SJSA1 (cell line): ENCODE measurements around the gene THAP10. TPM values are rescaled to one million over a fixed set of nuclear protein-coding genes. Genes with fewer than 3 reads are reported as not detected.
"Not testable (repeated sequence)": the region's sequence is repeated elsewhere in the genome, so short reads cannot be mapped to it uniquely, and the experiment has no call there.

ENCODE experiments used
- DNase-seq, 2 experiments: peaks; one replicate each; pipeline ENCODE4 v3.0.0-alpha.2; 2015 to 2020; ENCODE audit warnings: low spot score in 2 of 2, low read depth in 1 of 2
- H3K27ac ChIP-seq: fragments of 250-450 bp; sonication (Bioruptor Pico); 2 replicates; pipeline ENCODE4 v1.5.1; 2020; ENCODE audit warnings: mild to moderate bottlenecking, moderate library complexity
- H3K27me3 ChIP-seq: fragments of 250-450 bp; sonication (Bioruptor Pico); replicated peaks from 2 replicates; pipeline ENCODE4 v1.5.1; 2020; ENCODE audit warnings: mild to moderate bottlenecking, moderate library complexity
- H3K36me3 ChIP-seq: fragments of 250-450 bp; sonication (Bioruptor Pico); 2 replicates; pipeline ENCODE4 v1.5.1; 2020; ENCODE audit warnings: mild to moderate bottlenecking
- H3K4me1 ChIP-seq: fragments of 250-450 bp; sonication (Bioruptor Pico); replicated peaks from 2 replicates; pipeline ENCODE4 v1.6.1; 2021; ENCODE audit warnings: mild to moderate bottlenecking
- H3K4me3 ChIP-seq: fragments of 250-450 bp; sonication (Bioruptor Pico); 2 replicates; pipeline ENCODE4 v1.5.1; 2020; ENCODE audit warnings: mild to moderate bottlenecking
- H3K9me3 ChIP-seq: fragments of 250-450 bp; sonication (Bioruptor Pico); replicated peaks from 2 replicates; pipeline ENCODE4 v1.5.1; 2020; ENCODE audit warnings: mild to moderate bottlenecking
- total RNA-seq: library from RNA; depleted of rRNA; stranded (reverse); fragments of >200 nt; shearing (Covaris generic); gene quantifications from 2 replicates; pipeline ENCODE4 v1.2.3, GENCODE V29; 2014; rRNA removed

Gene THAP10
- 3.9 and 10.7 TPM in 2 replicates for total RNA-seq

GRCh38 chr15:70892002-70892911 is at the start of gene THAP10, which contains the start of gene LRRC49:
Gene THAP10 (minus strand): TSS chr15:70892433. CDS start chr15:70892272, 161 bp downstream.
Gene LRRC49 (plus strand): TSS chr15:70892826. CDS start chr15:70892895, 69 bp downstream.
- H3K9me3 ChIP-seq = no peaks in the 10 kb centered on the region
- H3K4me1 ChIP-seq = peaks cover 16% of the 10 kb centered on the region
- no peaks in the 10 kb centered on the region for H3K27me3 ChIP-seq
- H3K4me3 ChIP-seq = peak within 1 kb of the TSS; percentile 79
- peak; percentile 95 to 97 for DNase-seq
- H3K27ac ChIP-seq = peak within 1 kb of the TSS; percentile 79
- 0 out of 2 replicates have a peak, but pooled peaks cover 10% of the 10 kb centered on the region for H3K36me3 ChIP-seq

GRCh38 chr15:70936326-70936725 is 44.1 kb upstream of the THAP10 start:
- no peak for DNase-seq
- H3K36me3 ChIP-seq = no peaks in the 10 kb centered on the region
- no peak overlapping the region for H3K4me3 ChIP-seq
- H3K27me3 ChIP-seq = no peaks in the 10 kb centered on the region
- H3K4me1 ChIP-seq = no peaks in the 10 kb centered on the region
- H3K27ac ChIP-seq = no peak overlapping the region
- no peaks in the 10 kb centered on the region for H3K9me3 ChIP-seq

- DNase-seq = no peak
- H3K27me3 ChIP-seq = no peaks in the 10 kb centered on the region
- H3K9me3 ChIP-seq = no peaks in the 10 kb centered on the region
- H3K4me1 ChIP-seq = no peaks in the 10 kb centered on the region
- no peak overlapping the region for H3K4me3 ChIP-seq
- H3K27ac ChIP-seq = no peak overlapping the region
- no peaks in the 10 kb centered on the region for H3K36me3 ChIP-seq
These were observed 43.4 kb upstream of the THAP10 start for GRCh38 chr15:70935631-70936030.

- Histone ChIP-seq H3K9me3 (no peaks in the 10 kb centered on the region), H3K27me3 (no peaks in the 10 kb centered on the region), H3K36me3 (no peaks in the 10 kb centered on the region), H3K27ac (no peak overlapping the region), H3K4me1 (no peaks in the 10 kb centered on the region), H3K4me3 (no peak overlapping the region)
- DNase-seq = no peak
These were observed 41.2 kb upstream of the THAP10 start for GRCh38 chr15:70933411-70933810.

GRCh38 chr15:70932397-70932796 is 40.2 kb upstream of the THAP10 start:
- Histone ChIP-seq H3K36me3 (no peaks in the 10 kb centered on the region), H3K4me1 (no peaks in the 10 kb centered on the region), H3K9me3 (no peaks in the 10 kb centered on the region), H3K27ac (no peak overlapping the region), H3K4me3 (no peak overlapping the region), H3K27me3 (no peaks in the 10 kb centered on the region)
- no peak for DNase-seq

- Histone ChIP-seq H3K4me3 (no peak overlapping the region), H3K9me3 (no peaks in the 10 kb centered on the region), H3K27ac (no peak overlapping the region), H3K27me3 (no peaks in the 10 kb centered on the region), H3K36me3 (no peaks in the 10 kb centered on the region), H3K4me1 (no peaks in the 10 kb centered on the region)
- DNase-seq = no peak
These were observed 39.6 kb upstream of the THAP10 start for GRCh38 chr15:70931821-70932220.

- H3K36me3 ChIP-seq, H3K4me1 ChIP-seq, H3K27ac ChIP-seq, H3K4me3 ChIP-seq, DNase-seq, H3K9me3 ChIP-seq, H3K27me3 ChIP-seq: not testable (repeated sequence)
These were observed 34.7 kb upstream of the THAP10 start for GRCh38 chr15:70926914-70927313.

- DNase-seq = no peak
- Histone ChIP-seq H3K27me3 (no peaks in the 10 kb centered on the region), H3K36me3 (no peaks in the 10 kb centered on the region), H3K9me3 (no peaks in the 10 kb centered on the region), H3K4me1 (no peaks in the 10 kb centered on the region), H3K27ac (no peak overlapping the region), H3K4me3 (no peak overlapping the region)
These were observed 31.3 kb upstream of the THAP10 start for GRCh38 chr15:70923311-70924080.

- Histone ChIP-seq H3K9me3 (no peaks in the 10 kb centered on the region), H3K4me1 (no peaks in the 10 kb centered on the region), H3K27ac (no peak overlapping the region), H3K4me3 (no peak overlapping the region), H3K36me3 (no peaks in the 10 kb centered on the region), H3K27me3 (no peaks in the 10 kb centered on the region)
- no peak for DNase-seq
These were observed 29.9 kb upstream of the THAP10 start for GRCh38 chr15:70922119-70922518.

GRCh38 chr15:70920981-70921696 is 28.9 kb upstream of the THAP10 start:
- Histone ChIP-seq H3K27ac (no peak overlapping the region), H3K4me3 (no peak overlapping the region), H3K4me1 (no peaks in the 10 kb centered on the region), H3K9me3 (no peaks in the 10 kb centered on the region), H3K27me3 (no peaks in the 10 kb centered on the region), H3K36me3 (no peaks in the 10 kb centered on the region)
- no peak for DNase-seq

- Histone ChIP-seq H3K27ac (no peak overlapping the region), H3K9me3 (no peaks in the 10 kb centered on the region), H3K36me3 (no peaks in the 10 kb centered on the region), H3K4me1 (no peaks in the 10 kb centered on the region), H3K4me3 (no peak overlapping the region), H3K27me3 (no peaks in the 10 kb centered on the region)
- no peak for DNase-seq
These were observed 25.7 kb upstream of the THAP10 start for GRCh38 chr15:70917955-70918354.

- H3K27ac ChIP-seq = no peak overlapping the region
- no peaks in the 10 kb centered on the region for H3K4me1 ChIP-seq
- no peak overlapping the region for H3K4me3 ChIP-seq
- H3K27me3 ChIP-seq = no peaks in the 10 kb centered on the region
- no peaks in the 10 kb centered on the region for H3K9me3 ChIP-seq
- H3K36me3 ChIP-seq = no peaks in the 10 kb centered on the region
- no peak for DNase-seq
These were observed 24.3 kb upstream of the THAP10 start for GRCh38 chr15:70916531-70916930.

GRCh38 chr15:70912187-70912586 is 20.0 kb upstream of the THAP10 start:
- H3K36me3 ChIP-seq = peaks cover 10% of the 10 kb centered on the region; the same call in 1 of the 2 replicates
- no peak overlapping the region for H3K4me3 ChIP-seq
- no peaks in the 10 kb centered on the region for H3K4me1 ChIP-seq
- H3K27me3 ChIP-seq = no peaks in the 10 kb centered on the region
- no peak for DNase-seq
- no peak overlapping the region for H3K27ac ChIP-seq
- peaks cover 10% of the 10 kb centered on the region for H3K9me3 ChIP-seq
